ENCODE results near the gene ESRRA. TPM values are rescaled to one million over a fixed set of nuclear protein-coding genes. Genes with fewer than 3 reads are reported as not detected.

Gene ESRRA
- polyA plus RNA-seq, 4 donors: 7.4 to 31.0 (median 17.2) TPM

DNA sequence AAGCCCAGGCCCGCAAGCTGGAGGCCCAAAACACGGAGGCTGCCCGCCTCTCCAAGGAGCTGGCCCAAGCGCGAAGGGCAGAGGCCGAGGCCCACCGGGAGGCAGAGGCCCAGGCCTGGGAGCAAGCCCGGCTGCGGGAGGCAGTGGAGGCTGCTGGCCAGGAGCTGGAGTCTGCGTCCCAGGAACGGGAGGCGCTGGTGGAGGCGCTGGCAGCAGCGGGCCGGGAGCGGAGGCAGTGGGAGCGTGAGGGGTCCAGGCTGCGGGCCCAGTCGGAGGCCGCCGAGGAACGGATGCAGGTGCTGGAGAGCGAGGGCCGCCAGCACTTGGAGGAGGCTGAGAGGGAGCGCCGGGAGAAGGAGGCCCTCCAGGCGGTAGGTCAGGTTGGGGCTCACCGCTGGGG is 39.5 kb downstream of the ESRRA start:
- DNase-seq (ENCODE audit: low read depth in 4 of 4, low spot score in 3 of 4): no peak

DNA sequence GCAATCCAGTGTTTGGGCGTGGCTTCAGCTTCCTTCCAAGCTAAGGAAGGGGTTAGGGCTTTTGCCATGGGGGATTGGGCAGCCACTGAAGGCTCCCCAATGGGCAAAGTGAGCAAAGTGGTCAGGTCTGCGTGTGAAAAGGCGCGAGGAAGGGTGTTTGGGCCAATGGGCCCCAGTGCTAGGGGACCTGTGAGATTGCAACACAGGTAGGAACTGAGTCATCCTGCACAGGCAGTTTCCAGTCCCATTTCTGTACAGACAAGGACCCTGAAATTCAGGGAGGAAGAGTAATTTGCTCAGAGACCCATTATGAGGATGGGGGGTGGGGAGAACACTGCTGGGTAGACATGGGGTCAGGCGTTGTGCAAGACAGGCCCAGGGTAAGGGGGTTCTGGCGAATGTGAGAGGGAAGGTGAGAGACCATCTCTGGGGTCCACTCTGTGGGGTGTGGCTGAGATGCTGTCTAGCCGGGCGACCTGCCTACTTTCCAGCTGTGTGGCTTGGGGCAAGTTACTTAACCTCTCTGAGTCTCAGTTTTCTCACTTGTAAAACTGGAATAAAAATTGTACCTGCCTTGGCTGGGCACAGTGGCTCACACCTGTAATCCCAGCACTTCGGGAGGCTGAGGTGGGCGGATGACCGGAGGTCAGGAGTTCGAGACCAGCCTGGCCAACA is 42.0 kb downstream of the ESRRA start:
- DNase-seq (ENCODE audit: low read depth in 4 of 4, low spot score in 3 of 4): no peak

DNA sequence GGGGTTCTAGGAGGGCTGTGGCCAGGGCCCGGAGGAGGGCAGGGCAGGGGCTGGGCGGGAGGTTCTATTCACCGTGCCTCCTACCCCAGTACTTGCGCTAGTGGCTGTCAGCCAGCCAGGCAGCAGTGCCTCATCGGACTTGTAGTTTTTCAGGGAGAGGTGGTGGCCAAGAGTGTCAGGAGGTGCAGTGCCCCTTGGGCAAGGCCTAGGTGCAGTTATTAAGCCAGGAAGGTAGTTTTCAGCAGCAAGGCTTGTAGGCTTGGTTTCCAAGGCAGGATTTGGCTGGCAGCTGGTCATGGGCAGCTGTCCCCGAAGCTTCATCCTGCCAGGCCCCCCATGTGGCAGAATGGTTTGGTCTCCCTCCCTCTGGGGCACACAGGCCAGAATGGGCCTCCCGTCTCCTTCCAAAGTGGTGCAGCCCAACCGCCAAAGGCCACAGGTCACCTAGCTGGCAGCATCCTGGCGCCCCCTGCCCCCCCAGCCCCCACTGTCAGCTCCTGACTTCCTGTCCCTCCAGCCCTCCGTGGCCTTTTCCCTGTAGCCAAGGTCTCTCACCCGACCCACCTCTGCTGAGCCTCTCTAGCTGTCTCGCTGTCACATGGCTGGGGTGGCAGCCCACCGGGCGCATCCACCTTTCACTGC is 43.2 kb downstream of the ESRRA start:
- no peak for DNase-seq (ENCODE audit: low read depth in 4 of 4, low spot score in 3 of 4)

DNA sequence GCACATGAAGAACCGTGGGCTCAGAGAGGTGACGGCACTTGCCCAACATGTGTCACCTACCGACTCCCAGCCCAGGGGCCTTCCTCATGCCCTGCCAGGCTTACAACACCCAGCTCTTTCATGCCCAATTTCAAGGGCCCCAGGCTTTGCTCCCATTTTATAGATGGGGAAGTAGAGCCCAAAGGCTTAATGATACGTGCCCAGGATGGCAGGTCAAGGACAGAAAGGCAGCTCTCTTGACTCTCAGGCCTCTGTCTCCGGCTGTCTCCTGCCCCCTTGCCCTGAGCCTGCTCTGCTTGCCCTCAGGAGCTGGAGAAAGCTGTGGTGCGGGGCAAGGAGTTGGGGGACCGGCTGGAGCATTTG is 43.7 kb downstream of the ESRRA start:
- DNase-seq (ENCODE audit: low read depth in 4 of 4, low spot score in 3 of 4): no peak

DNA sequence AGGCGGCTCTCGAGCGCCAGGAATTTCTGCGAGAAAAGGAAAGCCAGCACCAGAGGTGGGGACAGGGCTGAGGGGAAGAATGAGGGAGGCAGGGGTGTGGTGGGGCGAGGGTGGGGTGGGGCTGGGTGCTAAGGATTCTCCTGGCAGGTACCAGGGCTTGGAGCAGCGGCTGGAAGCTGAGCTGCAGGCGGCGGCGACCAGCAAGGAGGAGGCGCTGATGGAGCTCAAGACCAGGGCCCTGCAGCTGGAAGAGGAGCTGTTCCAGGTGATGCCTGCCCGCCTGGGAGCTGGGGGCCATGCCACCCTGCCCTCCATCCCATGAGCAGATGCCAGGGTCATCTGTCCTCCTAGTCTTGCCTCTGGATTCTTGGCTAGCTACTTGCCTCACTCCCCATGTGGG is 44.1 kb downstream of the ESRRA start:
- DNase-seq (ENCODE audit: low read depth in 4 of 4, low spot score in 3 of 4): no peak

DNA sequence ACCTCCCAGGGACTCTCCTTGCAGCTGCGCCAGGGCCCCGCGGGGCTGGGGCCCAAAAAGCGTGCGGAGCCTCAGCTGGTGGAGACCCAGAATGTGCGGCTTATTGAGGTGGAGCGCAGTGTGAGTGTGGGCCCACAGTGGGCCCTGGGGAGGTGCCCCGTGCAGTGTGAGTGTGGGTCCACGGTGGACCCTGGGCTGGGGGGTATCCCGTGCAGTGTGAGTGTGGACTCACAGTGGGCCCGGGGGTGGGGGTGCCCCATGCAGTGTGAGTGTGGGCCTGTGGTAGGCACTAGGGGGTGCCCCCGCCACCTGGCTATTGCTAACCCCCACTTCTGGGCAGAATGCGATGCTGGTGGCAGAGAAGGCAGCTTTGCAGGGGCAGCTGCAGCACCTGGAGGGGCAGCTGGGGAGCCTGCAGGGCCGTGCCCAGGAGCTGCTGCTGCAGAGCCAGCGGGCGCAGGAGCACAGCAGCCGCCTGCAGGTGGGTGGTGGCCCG is 45.9 kb downstream of the ESRRA start:
- DNase-seq (ENCODE audit: low read depth in 4 of 4, low spot score in 3 of 4): no peak

DNA sequence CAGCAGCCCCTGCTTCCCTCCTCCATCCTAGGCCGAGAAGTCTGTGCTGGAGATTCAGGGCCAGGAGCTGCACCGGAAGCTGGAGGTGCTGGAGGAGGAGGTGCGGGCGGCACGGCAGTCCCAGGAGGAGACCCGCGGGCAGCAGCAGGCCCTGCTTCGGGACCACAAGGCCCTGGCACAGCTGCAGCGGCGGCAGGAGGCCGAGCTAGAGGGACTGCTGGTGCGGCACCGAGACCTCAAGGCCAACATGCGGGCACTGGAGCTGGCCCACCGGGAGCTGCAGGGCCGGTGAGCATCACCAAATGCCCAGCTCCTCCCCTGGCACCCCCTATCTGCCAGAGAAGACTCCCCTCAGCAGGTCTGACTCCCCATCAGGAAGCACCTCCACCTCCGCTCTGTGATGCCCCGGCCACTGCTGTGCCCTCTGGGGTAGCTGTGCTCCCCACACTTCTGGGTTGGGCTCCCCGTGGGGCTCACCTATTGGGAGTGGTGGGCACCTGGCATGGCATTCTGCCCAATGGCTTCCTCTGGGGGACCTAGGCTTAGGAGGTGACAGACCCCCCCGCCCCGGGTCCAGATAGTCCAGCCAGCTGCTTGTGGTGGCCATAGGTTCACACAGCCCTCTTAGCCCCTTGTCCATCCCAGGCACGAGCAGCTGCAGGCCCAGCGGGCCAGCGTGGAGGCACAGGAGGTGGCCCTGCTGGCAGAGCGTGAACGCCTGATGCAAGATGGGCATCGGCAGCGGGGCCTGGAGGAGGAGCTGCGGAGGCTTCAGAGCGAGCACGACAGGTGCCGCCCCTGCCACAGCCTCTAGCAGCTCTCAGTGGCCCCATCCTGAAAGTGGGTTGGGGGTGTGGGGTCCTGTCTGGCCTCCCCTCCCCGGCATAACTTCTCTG is 47.0 kb downstream of the ESRRA start:
- DNase-seq (ENCODE audit: low read depth in 4 of 4, low spot score in 3 of 4): no peak

DNA sequence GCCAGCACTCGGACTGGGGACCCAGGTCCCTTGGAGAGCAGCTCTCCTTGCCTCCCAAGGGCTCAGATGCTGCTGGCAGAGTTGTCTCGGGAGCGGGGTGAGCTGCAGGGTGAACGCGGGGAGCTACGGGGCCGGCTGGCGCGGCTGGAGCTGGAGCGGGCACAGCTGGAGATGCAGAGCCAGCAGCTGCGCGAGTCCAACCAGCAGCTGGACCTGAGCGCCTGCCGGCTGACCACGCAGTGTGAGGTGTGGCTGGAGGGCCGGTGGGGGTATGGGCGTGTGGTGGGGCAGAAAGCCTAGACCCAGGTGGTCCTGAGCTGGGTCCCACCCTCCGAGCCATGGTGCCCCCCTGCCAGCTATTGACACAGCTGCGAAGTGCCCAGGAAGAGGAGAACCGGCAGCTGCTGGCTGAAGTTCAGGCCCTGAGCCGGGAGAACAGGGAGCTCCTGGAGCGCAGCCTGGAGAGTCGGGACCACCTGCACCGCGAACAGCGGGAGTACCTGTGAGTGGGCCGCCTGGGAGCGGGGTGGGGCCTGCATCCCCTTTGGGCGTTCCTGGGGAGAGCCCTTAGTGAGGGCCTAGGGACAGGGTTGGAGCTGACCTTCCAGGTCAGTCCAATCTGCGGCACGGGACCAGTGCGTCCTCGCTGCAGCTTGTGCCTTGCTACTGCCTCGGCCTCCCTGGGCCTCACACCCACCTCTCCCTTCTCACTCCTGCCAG is 47.8 kb downstream of the ESRRA start:
- DNase-seq (ENCODE audit: low read depth in 4 of 4, low spot score in 3 of 4): no peak

DNA sequence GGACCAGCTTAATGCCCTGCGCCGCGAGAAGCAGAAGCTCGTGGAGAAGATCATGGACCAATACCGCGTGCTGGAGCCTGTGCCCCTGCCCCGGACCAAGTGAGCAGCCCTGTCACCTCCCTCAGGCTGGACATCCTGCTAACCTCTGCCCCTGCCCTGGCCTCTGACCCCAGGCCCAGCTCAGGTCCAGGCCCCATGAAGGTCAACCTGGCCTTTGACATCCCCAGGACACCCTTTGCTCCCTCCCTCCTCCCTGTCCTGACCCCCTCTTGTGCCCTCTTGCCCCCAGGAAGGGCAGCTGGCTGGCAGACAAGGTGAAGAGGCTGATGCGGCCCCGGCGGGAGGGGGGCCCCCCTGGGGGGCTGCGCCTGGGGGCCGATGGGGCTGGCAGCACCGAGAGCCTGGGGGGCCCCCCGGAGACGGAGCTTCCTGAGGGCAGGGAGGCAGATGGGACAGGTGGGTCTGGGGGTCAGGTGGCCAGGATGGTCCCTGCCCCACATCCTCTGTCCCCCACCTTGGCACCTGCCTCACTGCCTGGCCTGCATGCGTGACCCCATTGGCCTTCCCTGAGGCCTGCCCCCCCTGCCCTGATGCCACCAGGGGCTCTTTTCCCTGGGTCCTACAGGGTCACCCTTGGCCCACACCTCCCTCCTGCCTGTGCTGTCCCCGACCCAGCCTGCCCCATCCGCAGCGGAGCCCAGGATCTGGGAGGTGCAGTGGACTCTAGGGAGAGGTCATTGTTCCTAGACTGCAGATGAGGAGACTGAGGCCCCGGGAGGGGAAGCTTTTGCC is 48.6 kb downstream of the ESRRA start:
- no peak for DNase-seq (ENCODE audit: low read depth in 4 of 4, low spot score in 3 of 4)

DNA sequence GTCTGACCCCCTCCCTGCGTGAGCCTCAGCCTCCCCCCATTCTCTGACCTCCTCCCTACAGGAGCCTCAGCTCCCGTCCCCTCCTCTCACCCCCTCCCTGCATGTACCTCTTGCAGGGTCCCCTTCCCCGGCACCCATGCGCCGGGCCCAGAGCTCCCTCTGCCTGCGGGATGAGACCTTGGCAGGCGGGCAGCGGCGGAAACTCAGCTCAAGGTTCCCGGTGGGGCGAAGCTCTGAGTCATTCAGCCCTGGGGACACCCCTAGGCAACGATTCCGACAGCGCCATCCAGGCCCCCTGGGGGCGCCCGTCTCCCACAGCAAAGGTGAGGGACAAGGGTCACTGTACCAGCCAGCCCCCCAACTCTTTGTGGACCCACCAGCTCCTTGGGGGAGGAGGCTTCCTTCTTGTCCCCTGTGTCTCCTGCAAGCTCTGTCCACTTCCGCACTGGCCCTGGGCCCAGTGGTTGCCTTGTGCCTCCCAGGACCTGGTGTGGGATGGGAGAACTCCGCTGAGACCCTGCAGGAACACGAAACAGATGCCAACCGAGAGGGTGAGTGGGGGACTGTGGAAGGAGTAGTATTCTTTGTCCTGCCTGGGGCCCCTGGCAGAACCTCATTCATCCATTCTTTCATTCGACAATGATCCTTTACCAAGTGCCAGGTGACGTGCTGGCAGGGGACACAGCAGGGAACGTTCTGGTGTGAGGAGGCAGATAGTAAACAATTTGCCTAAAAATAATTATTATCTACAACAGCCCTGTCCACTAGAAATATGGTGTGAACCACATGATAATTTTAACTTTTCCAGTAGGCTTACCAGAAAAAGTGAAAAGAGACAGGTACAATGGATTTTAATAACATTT is 50.0 kb downstream of the ESRRA start:
- DNase-seq (ENCODE audit: low read depth in 4 of 4, low spot score in 3 of 4): no peak

DNA sequence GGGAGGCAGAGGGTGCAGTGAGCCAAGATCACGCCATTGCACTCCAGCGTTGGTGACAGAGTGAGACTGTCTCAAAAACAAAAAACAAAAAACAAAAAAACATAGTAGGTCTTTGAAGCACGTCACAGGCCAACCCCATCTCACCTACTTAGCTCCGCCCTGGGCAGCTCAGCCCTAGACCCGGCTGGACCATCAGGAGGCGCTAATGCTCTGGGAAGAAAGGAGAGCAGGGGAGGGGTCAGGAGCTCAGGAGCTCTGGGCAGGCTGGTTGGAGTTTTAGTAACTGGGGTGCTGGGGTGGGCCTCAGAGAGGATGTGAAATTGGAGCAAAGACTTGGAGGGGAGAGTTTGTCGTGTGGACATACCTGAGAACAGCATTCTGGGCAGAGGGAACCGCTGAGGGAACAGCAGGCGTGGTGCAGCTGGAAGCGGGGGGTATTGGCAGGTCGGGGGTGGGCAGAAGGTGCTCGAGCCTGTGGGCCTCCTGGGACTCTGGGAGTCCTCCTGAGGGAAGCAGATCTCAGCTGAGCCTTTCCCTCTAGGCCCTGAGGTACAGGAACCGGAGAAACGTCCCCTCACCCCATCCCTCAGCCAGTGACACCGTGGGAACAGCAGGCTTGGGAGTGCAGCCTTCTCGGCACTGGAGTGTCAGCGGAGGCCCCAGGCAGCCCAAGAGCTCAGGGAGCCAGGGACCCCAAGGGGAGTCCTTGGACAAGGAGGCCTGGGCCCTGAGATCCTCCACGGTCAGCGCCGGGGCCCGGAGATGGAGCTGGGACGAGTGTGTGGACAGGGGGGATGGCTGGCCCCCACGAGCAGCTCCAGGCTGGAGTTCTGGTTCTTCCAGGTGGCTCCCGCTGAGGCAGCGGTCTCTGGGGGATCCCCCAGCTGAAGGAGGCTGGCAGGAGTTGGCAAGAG is 51.4 kb downstream of the ESRRA start:
- DNase-seq (ENCODE audit: low read depth in 4 of 4, low spot score in 3 of 4): no peak

DNA sequence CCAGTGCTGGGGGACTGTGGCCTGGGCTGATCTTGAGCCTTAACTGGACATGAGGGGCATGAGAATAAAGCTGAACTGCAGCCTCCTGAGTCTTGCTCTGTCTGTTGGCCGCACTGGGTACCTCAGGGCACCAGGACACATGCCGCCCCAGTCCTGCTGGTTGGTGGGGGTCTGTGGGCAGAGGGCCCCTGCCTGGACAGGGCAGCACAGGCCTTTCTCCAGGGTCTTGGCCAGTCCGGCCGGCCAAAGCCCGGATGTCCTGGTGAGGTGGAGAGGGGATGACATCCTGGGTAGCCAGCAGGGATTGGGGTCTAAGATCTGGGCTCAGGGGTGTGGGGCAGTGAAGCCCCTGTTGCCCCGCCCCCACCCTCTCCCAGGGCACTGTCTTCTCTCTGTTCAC is 52.1 kb downstream of the ESRRA start:
- DNase-seq (ENCODE audit: low read depth in 4 of 4, low spot score in 3 of 4): no peak

DNA sequence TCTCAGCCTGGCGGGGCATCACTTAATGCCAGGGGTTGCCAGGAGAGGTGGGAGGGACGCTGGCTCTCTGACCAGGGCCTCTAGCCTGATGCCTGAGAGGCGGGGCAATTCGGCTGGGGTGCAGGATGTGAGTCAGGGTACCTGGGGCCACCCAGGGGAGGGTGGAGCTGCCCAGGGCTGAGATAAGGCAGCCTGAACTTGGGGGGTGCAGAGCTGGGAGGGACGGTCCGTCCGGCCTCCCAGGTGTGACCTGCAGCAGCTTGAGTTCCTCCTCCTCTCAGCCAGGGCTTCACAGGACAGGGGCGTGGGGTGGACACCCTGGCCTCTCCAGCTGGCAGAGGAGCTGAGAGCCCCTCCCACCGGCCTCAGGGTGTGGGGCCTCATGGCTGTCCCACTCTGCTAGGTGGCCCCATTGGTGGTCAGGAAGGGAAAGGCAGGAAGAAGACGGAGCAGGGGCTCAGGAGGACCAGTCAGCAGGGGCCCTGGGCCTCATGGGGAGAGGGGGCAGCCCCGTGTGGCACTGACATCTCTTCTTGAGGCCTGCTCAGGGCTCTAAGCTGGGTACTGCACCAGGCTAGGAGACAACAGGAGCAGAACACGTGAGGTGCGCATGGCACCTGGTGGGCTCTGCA is 52.7 kb downstream of the ESRRA start:
- no peak for DNase-seq (ENCODE audit: low read depth in 4 of 4, low spot score in 3 of 4)

DNA sequence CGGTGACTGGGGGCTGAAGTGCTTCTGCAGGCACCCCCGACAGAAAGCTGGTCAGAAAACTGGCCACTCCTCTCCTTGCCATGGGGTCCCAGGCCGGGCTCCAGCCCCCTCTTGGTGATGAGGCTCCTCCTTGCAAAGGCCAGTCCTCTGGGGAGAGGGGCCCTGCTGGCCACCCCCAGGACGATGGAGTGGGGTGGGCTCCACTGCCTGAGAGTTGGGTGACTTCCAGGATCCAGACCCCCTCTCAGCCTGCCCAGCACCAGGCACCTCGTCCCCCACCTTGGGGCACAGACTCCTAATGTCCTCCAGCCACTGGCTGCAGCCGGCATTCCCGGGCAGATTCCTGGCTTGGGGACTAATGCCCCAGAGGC is 53.2 kb downstream of the ESRRA start:
- DNase-seq (ENCODE audit: low read depth in 4 of 4, low spot score in 3 of 4): no peak

DNA sequence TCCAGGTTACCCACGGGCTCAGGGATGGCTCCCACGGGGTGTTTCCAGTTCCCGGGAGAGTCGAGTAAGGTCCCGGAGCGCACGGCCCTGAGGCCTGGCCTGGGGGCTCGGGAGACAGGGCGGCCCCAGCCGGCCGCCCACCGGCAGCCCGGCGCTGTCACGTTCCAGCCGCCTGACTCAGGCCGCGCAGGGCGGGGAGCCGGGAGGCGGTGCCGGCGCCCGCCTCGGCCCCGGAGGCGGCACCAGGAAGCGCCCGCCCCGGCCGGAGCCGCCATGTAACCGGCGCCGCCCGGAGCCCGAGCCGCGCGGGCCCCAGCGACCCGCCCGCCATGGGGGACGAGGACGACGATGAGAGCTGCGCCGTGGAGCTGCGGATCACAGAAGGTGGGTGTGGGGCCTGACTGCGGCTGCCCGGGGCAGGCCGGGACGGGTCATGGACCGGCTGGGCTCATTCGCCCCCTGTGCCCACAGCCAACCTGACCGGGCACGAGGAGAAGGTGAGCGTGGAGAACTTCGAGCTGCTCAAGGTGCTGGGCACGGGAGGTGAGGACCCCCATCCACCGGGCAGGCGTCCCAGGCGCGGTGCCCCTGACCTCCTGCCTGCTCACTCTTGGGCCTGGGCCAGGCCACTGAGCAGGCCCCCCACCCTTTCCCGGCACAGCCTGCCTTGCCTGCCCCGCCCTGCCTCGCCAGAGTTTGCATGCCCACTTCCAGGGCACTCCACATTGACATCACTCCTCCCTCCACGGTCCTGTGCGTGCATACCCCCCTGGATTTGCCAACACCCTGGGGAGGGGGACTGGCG is 53.8 kb downstream of the ESRRA start, which contains the start of gene RPS6KA4:
Gene RPS6KA4, plus strand, starts transcription at position 256 of the 805 bp plus-strand sequence. Its CDS starts 74 bp downstream, at position 330.
- DNase-seq (ENCODE audit: low read depth in 4 of 4, low spot score in 3 of 4): no peak

DNA sequence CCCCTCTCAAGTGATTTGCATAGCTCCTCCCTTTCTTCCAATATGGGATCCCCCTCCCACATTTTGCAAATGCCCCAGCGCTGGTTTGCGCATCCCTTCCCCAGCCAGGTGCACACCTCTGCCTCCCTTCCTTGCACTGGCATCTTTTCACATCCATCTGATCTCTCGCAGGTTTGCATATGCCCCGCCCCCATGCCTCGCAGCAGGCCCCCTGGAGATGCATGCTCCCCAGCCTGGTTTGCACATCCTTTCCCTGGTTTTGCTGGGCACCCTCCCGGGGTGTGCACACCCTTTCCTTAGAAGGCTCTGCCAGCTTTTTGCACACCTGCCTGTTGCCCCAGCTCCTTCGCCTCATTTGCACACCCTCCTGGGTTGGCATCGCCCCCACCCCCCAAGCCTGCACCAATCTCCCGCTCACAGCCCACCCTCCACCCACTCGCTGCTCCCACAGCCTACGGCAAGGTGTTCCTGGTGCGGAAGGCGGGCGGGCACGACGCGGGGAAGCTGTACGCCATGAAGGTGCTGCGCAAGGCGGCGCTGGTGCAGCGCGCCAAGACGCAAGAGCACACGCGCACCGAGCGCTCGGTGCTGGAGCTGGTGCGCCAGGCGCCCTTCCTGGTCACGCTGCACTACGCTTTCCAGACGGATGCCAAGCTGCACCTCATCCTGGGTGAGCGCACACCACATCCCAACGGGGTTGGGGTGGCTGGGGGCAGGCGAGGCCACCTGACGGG is 54.6 kb downstream of the ESRRA start:
- no peak for DNase-seq (ENCODE audit: low read depth in 4 of 4, low spot score in 3 of 4)
